Common myeloid progenitor, CD34-positive (primary cell): ENCODE data around the gene PIP4K2C.

ENCODE experiments used
- CTCF ChIA-PET: fragments of 350-600 bp; sonication (Branson Sonifier 250); formaldehyde crosslinking; loops from one replicate; lab custom pipeline; 2021; ENCODE audit warnings: antibody characterized with exemption; lab: Charles Lee
- POLR2A ChIA-PET: fragments of 350-600 bp; sonication (Branson Sonifier 250); formaldehyde crosslinking; loops from one replicate; lab custom pipeline; 2021; ENCODE audit warnings: antibody characterized with exemption; lab: Charles Lee
- DNase-seq, 3 donors: peaks; one replicate each; pipeline versions ENCODE4 v3.0.0 to v3.0.0-alpha.2; 2013
- H3K27ac ChIP-seq, 2 experiments: 1 replicate in 1 of 2; 2 replicates in 1 of 2; pipeline ENCODE4 v1.7.0; 2013; ENCODE audit warnings: inconsistent platforms in 2 of 2, low read length in 2 of 2, mild to moderate bottlenecking in 2 of 2, low read depth in 1 of 2, moderate library complexity in 1 of 2; ENCODE audit not compliant: severe bottlenecking in 2 of 2, insufficient read depth in 1 of 2, poor library complexity in 1 of 2
- H3K27me3 ChIP-seq, 5 experiments: replicated peaks in 2 of 5; 1 replicate in 3 of 5; 2 replicates in 2 of 5; pipeline versions ENCODE4 v1.6.1 to v1.7.0; 2013; ENCODE audit warnings: low read length in 4 of 5, mild to moderate bottlenecking in 2 of 5, moderate library complexity in 2 of 5, inconsistent platforms in 1 of 5; ENCODE audit not compliant: insufficient read depth in 5 of 5, control insufficient read depth in 4 of 5
- H3K36me3 ChIP-seq, 4 experiments: 1 replicate in 2 of 4; 2 replicates in 2 of 4; pipeline versions ENCODE4 v1.6.1 to v1.7.0; 2013; ENCODE audit warnings: low read length in 3 of 4, control low read depth in 1 of 4, mild to moderate bottlenecking in 1 of 4; ENCODE audit not compliant: control insufficient read depth in 4 of 4, insufficient read depth in 4 of 4
- H3K4me1 ChIP-seq, 4 experiments: 1 replicate in 3 of 4; 2 replicates in 1 of 4; pipeline versions ENCODE4 v1.6.1 to v1.7.1; 2013; ENCODE audit warnings: low read length in 3 of 4, mild to moderate bottlenecking in 3 of 4, control low read depth in 1 of 4, inconsistent platforms in 1 of 4, moderate library complexity in 1 of 4; ENCODE audit not compliant: control insufficient read depth in 4 of 4, insufficient read depth in 4 of 4; ENCODE audit errors: control extremely low read depth in 1 of 4
- H3K4me3 ChIP-seq, 7 experiments: 1 replicate in 4 of 7; 2 replicates in 3 of 7; pipeline versions ENCODE4 v1.5.1 to v1.7.0; 2013; ENCODE audit warnings: mild to moderate bottlenecking in 7 of 7, low read length in 6 of 7, moderate library complexity in 6 of 7, inconsistent platforms in 2 of 7, low read depth in 2 of 7, control low read depth in 1 of 7; ENCODE audit not compliant: insufficient read depth in 4 of 7, control insufficient read depth in 1 of 7; ENCODE audit errors: extremely low read depth in 1 of 7
- H3K9me3 ChIP-seq, 5 experiments: 1 replicate in 4 of 5; 2 replicates in 1 of 5; pipeline versions ENCODE4 v1.6.1 to v1.7.1; 2013; ENCODE audit warnings: low read length in 4 of 5, mild to moderate bottlenecking in 2 of 5, inconsistent platforms in 1 of 5, low read depth in 1 of 5, moderate library complexity in 1 of 5; ENCODE audit not compliant: control insufficient read depth in 4 of 5, insufficient read depth in 2 of 5; ENCODE audit errors: control extremely low read depth in 1 of 5
- WGBS: methylation state at CpG from one replicate; pipeline ENCODE4 v1.1.5; 2013; ENCODE audit not compliant: insufficient coverage; 5-methylcytosine and 5-hydroxymethylcytosine counted together

PIP4K2C gene

DNA sequence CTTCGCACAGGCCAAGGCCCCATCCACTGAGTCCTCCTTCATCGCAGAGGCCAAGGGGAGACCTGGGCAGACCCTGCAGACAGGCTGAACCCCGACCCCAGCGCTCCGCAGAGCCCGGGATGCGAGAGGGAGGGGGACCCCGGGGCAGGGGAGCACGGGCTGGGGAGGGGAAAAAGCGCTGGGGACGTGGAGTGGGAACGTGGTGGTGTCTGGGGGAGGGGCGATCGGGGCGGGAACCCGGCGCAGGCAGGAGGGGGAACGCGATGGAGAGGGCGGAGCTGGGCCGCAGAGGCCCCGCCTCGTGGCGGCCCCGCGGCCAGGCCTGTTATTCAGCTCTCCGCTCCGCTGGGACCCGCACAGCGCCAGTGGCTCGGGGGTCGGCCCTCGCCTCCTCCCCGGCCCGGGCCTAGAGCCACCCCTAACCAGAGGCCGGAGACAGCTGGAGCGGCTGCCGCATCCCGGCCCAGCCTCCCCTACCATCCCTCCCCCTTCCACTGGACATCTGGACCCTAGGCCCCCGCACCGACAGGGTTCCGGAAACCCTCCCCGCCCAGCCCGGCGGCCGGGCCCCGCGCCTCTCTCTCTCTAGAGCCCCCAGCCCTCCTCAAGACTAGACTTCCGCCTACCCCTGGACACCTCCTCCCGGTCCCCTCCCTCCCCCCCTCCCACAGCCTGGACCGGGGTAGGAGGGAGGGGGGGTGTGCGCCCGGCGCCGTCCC is 20.3 kb downstream of the PIP4K2C start, which contains the start of gene ARHGEF25:
Gene ARHGEF25 (plus strand): TSS at position 328 of the 719 bp plus-strand sequence. CDS start 460 bp downstream, outside the sequence.
- H3K4me1 ChIP-seq = peaks cover 0 to 20% (median 9%) of the 10 kb centered on the region in 4 experiments
- H3K27me3 ChIP-seq = peaks cover 0 to 45% (median 37%) of the 10 kb centered on the region in 5 experiments
- H3K36me3 ChIP-seq = peaks cover 0 to 17% (median 3%) of the 10 kb centered on the region in 4 experiments
- 0% methylated on average over 25 of the region's 55 CpGs for WGBS
- H3K4me3 ChIP-seq = peak within 1 kb of the TSS in 5 of 7 experiments; percentile 49 to 75 (median 57)
- ChIA-PET CTCF (interaction anchor here (0.6 to 1.4 kb wide), 4 partner anchors 9 to 27 kb away, joined by 3 to 5 read pairs (median 4); no protein-coding TSS in a partner anchor), POLR2A (no interaction called here)
- peak in 2 of 3 donors; percentile 27 to 39 for DNase-seq
- H3K27ac ChIP-seq = no peak within 1 kb of the TSS
- H3K9me3 ChIP-seq = no peaks in the 10 kb centered on the region

DNA sequence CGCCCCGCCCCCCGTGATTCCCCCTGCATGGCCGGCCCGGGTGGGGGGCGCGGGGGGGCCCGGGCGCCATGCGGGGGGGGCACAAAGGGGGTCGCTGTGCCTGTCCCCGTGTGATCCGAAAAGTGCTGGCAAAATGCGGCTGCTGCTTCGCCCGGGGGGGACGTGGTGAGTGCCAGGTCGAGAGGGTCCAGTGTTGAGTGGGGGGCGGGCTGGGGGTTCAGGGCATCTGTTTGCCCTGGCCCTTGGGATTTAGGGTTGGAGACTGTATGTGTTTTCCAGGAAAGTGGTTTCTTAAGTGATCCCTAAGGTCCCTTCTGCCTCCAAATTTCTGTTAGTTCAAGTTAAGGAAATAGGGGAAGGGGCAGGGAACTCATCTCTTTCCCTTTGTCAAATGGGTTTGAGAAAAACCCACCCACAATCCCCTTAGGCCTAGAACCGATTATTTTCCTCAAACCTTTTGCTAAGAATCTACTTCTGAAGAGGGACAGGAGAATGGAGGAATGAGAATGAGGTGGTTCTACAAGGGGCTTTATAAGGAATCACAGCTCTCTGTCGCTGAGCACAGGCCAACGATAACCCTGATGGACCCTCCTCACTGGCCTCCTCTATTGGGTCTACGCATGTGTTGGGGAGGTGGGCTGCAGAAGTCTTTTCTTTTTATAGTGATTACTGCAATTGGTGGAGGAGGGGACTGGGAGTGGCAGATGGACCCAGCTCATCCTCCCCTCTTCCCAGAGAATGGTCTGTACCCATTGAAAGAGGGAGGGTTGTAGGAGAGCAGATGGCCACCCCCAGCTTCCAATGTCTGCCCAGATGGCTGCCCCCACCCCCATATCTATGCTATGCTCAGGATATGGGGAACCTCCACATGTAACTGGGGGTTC is 21.1 kb downstream of the PIP4K2C start:
- H3K27ac ChIP-seq = no peak overlapping the region
- CTCF ChIA-PET = interaction anchor here (0.6 to 6.7 kb wide), 6 partner anchors 10 to 28 kb away, joined by 3 to 34 read pairs (median 6); no protein-coding TSS in a partner anchor

DNA sequence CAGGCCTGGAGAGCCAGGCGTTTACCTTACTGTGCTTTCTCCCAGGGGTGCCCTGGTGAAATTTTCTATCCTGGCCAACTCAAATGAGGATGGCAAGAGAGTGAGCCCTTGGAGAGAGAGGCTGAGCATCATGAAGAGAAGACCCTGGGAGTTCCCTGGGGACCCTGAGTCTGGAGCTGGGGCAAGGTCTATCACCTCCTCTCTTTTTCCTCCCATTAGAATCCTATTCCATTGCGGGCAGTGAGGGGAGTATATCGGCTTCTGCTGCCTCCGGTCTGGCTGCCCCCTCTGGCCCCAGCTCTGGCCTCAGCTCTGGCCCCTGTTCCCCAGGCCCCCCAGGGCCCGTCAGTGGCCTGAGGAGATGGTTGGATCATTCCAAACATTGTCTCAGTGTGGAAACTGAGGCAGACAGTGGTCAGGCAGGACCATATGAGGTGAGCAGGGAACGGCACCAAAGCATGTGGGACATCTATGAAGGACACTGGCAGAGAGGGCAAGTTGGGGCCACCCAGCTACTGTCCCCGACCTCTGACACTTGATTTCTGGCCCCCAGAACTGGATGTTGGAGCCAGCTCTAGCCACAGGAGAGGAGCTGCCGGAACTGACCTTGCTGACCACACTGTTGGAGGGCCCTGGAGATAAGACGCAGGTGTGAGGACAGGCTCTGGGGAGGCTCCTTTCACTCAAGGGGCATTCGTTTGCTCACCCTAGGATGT is 21.9 kb downstream of the PIP4K2C start:
- Histone ChIP-seq H3K4me1 (peaks cover 0 to 20% (median 9%) of the 10 kb centered on the region in 4 experiments), H3K27ac (no peak overlapping the region), H3K4me3 (no peak overlapping the region), H3K9me3 (no peaks in the 10 kb centered on the region), H3K36me3 (peaks cover 0 to 7% (median 0%) of the 10 kb centered on the region in 4 experiments), H3K27me3 (peaks cover 0 to 59% (median 49%) of the 10 kb centered on the region in 5 experiments)
- POLR2A ChIA-PET = no interaction called here
- CTCF ChIA-PET = interaction anchor here (1.0 to 6.7 kb wide), 7 partner anchors 9 to 32 kb away, joined by 3 to 34 read pairs (median 8); no protein-coding TSS in a partner anchor
- 94% methylated on average over 8 of the region's 10 CpGs for WGBS
- no peak for DNase-seq

More for the DNA sequence above, 21.1 kb downstream of the PIP4K2C start:
- Histone ChIP-seq H3K9me3 (no peaks in the 10 kb centered on the region), H3K4me3 (peak overlapping the region in 1 of 7 experiments; percentile 58), H3K27me3 (peaks cover 0 to 51% (median 42%) of the 10 kb centered on the region in 5 experiments), H3K36me3 (peaks cover 0 to 13% (median 3%) of the 10 kb centered on the region in 4 experiments), H3K4me1 (peaks cover 0 to 20% (median 9%) of the 10 kb centered on the region in 4 experiments)
- POLR2A ChIA-PET = interaction anchor here (0.6 kb wide), 1 partner anchor 19 kb away, joined by 3 read pairs; no protein-coding TSS in a partner anchor
- DNase-seq = no peak
- WGBS = 17% methylated on average over 12 of the region's 23 CpGs

DNA sequence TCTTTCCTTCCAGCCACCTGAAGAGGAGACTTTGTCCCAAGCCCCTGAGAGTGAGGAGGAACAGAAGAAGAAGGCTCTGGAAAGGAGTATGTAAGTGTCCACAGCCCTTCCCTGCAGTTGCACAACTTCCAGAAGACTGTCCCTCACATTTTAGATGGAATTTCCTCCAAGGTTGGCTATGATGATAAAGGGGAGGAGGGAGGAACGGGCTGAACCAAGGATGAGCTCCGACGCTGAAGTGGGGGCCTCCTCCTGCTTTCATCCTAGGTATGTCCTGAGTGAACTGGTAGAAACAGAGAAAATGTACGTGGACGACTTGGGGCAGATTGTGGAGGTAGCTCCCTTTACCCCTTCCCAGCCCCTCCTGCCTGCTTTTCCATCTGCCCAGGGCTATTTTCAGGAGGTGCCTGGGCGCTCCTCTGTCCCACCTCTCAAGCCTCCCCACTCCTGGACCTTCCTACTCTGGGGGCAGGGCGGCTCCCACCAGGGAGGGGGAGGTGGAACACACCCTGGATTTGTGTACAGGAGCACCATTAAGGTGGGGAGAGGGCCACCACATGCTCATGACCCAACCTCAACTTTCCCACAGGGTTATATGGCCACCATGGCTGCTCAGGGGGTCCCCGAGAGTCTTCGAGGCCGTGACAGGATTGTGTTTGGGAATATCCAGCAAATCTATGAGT is 22.6 kb downstream of the PIP4K2C start:
- Histone ChIP-seq H3K27me3 (peaks cover 0 to 66% (median 51%) of the 10 kb centered on the region in 5 experiments), H3K36me3 (peaks cover 0 to 2% (median 0%) of the 10 kb centered on the region in 4 experiments), H3K4me3 (no peak overlapping the region), H3K9me3 (no peaks in the 10 kb centered on the region), H3K4me1 (peaks cover 0 to 20% (median 9%) of the 10 kb centered on the region in 4 experiments), H3K27ac (no peak overlapping the region)
- 100% methylated on average over 1 of the region's 10 CpGs for WGBS
- CTCF ChIA-PET = interaction anchor here (1.0 to 6.7 kb wide), 10 partner anchors 9 to 33 kb away, joined by 3 to 34 read pairs (median 7); partner anchors contain the start of gene B4GALNT1
- POLR2A ChIA-PET = no interaction called here
- DNase-seq = no peak

DNA sequence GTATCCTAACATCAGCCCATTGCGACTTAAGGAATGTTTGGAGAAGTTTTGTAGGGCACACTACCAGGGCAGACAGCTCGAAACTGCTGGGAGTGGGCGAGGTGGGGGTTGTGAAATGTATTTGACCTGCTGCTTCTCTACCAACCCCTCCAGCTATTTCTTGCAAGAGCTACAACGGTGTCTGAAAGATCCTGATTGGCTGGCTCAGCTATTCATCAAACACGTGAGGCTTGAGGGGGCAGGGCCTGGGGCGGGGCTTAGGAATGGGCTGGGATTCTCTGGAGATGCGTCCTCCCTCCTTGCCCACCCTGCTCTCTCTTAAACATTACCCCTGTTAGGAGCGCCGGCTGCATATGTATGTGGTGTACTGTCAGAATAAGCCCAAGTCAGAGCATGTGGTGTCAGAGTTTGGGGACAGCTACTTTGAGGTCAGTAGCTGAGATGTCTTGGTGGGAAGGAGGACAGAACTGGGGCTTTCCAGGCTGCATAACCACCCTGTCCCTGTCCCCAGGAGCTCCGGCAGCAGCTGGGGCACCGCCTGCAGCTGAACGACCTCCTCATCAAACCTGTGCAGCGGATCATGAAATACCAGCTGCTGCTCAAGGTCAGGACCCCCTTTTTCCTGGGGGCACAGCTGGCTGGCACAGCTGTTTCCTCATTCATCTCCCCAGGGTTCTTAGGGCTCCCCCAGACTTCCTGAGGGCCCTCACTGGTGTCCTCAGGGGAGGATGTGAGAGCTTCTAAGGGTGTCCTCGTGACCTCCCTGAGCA is 23.4 kb downstream of the PIP4K2C start:
- Histone ChIP-seq H3K4me1 (peaks cover 0 to 22% (median 11%) of the 10 kb centered on the region in 4 experiments), H3K9me3 (no peaks in the 10 kb centered on the region), H3K4me3 (no peak overlapping the region), H3K27ac (no peak overlapping the region), H3K36me3 (no peaks in the 10 kb centered on the region), H3K27me3 (peaks cover 0 to 74% (median 51%) of the 10 kb centered on the region in 5 experiments)
- CTCF ChIA-PET = interaction anchor here (1.0 to 6.7 kb wide), 9 partner anchors 9 to 34 kb away, joined by 3 to 34 read pairs (median 6); partner anchors contain the start of gene B4GALNT1
- peak; percentile 29 to 58 (median 58) for DNase-seq
- WGBS = 80% methylated on average over 3 of the region's 14 CpGs
- POLR2A ChIA-PET = no interaction called here
